Measurements from ENCODE around the gene JPT1. TPM values are rescaled to one million over a fixed set of nuclear protein-coding genes. Genes with fewer than 3 reads are reported as not detected.
"Not testable (repeated sequence)": the region's sequence is repeated elsewhere in the genome, so short reads cannot be mapped to it uniquely, and the experiment has no call there.

Gene JPT1
- total RNA-seq, 1 donor from 2014 or later, result 48.1 TPM

DNA sequence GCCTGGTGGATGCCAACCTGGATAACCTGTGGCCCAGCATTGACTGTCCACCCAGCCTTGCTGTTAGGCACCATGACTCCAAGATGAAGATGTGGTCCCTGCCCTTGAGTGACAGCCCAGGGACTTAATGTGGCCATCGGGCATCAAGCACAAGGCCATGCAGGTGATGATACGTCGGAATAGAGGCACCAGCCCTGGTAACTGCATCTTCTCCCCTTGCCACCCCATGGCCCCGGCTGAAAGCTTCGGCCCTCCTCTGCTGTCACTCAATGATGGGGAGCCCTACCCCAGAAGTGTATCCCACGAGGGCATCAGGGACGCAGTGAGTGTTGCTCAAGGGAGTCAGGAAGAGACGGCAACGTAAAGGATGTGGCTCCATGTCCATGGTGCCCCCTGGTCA, 24.7 kb downstream of the JPT1 start:
- Histone ChIP-seq H3K4me1 (peaks cover 33% of the 10 kb centered on the region), H3K27ac (no peak overlapping the region), H3K27me3 (no peaks in the 10 kb centered on the region), H3K9me3 (no peaks in the 10 kb centered on the region), H3K36me3 (peaks cover 0 to 6% of the 10 kb centered on the region in 2 donors), H3K4me3 (no peak overlapping the region)
- intact Hi-C loops (cut with DNase I), result loop anchor here (10.0 kb wide), 1 partner anchor 55 kb away; no protein-coding TSS in a partner anchor
- no peak for DNase-seq (ENCODE audit: extremely low spot score in 2 of 2)
- TF ChIP-seq POLR2A (IDR thresholded peaks at IDR 0.05), result no peak
- TF ChIP-seq POLR2AphosphoS5 (IDR thresholded peaks at IDR 0.05; ENCODE audit: insufficient read depth in 1 of 2, low read depth in 1 of 2), result no peak
- TF ChIP-seq, protein P1, sequence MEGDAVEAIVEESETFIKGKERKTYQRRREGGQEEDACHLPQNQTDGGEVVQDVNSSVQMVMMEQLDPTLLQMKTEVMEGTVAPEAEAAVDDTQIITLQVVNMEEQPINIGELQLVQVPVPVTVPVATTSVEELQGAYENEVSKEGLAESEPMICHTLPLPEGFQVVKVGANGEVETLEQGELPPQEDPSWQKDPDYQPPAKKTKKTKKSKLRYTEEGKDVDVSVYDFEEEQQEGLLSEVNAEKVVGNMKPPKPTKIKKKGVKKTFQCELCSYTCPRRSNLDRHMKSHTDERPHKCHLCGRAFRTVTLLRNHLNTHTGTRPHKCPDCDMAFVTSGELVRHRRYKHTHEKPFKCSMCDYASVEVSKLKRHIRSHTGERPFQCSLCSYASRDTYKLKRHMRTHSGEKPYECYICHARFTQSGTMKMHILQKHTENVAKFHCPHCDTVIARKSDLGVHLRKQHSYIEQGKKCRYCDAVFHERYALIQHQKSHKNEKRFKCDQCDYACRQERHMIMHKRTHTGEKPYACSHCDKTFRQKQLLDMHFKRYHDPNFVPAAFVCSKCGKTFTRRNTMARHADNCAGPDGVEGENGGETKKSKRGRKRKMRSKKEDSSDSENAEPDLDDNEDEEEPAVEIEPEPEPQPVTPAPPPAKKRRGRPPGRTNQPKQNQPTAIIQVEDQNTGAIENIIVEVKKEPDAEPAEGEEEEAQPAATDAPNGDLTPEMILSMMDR (IDR thresholded peaks at IDR 0.05), result no peak

DNA sequence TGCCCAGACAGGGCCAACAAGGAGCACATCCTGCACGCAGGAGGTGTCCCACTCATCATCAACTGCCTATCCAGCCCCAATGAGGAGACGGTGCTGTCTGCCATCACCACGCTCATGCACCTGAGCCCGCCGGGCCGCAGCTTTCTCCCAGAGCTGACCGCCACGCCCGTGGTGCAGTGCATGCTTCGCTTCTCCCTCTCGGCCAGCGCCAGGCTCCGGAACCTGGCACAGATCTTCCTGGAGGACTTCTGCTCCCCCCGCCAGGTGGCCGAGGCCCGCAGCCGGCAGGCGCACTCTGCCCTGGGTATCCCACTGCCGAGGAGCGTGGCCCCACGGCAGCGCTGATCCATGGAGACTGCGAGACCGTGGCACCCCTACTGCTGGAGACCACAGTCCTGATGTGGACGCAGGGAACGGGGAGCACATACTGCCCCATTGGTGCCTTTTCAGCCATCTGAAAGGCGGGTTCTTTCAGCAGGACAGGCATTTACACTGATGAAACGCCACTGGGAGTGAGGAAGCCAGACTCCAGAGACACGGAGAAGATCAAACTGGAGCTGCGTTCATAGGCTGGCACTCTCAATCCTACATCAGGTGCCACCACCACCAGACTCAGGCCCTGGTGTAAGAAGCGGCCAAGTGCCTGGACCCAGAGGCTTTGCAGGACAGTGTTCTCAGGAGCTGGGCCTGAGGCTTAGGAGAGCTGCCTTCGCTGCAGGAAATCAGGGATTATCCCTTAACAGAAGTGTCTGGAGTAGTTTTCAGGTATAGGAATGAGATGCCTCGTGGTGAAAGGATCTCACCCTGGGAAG, 25.4 kb downstream of the JPT1 start:
- no peaks in the 10 kb centered on the region for H3K27me3 ChIP-seq
- no peak overlapping the region for H3K4me3 ChIP-seq
- peaks cover 0 to 6% of the 10 kb centered on the region in 2 donors for H3K36me3 ChIP-seq
- H3K9me3 ChIP-seq, result no peaks in the 10 kb centered on the region
- TF ChIP-seq POLR2AphosphoS5 (IDR thresholded peaks at IDR 0.05; ENCODE audit: insufficient read depth in 1 of 2, low read depth in 1 of 2) (no peak), POLR2A (IDR thresholded peaks at IDR 0.05) (no peak)
- TF ChIP-seq, protein P1 (IDR thresholded peaks at IDR 0.05), result no peak
- intact Hi-C loops (cut with DNase I), result loop anchor here (10.0 kb wide), 1 partner anchor 54 kb away; no protein-coding TSS in a partner anchor
- peaks cover 37% of the 10 kb centered on the region for H3K4me1 ChIP-seq
- no peak overlapping the region for H3K27ac ChIP-seq
- no peak for DNase-seq (ENCODE audit: extremely low spot score in 2 of 2)

DNA sequence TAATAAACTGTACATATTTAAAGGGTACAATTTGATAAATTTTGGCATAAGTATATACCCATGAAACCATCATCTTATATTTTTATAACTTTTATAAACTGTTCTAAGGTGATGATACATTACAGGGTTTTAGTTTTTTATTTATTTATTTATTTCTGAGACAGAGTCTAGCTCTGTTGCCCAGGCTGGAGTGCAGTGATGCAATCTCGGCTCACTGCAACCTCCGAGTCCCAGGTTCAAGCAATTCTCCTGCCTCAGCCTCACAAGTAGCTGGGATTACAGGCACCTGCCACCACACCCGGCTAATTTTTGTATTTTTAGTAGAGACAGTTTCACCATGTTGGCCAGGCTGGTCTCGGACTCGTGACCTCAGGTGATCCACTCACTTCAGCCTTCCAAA, 26.4 kb downstream of the JPT1 start:
- H3K9me3 ChIP-seq; H3K36me3 ChIP-seq; H3K27me3 ChIP-seq; H3K4me3 ChIP-seq; H3K27ac ChIP-seq; DNase-seq (ENCODE audit: extremely low spot score in 2 of 2): not testable (repeated sequence)
- intact Hi-C loops (cut with DNase I), result loop anchor here (10.0 kb wide), 1 partner anchor 53 kb away; no protein-coding TSS in a partner anchor
- peaks cover 39% of the 10 kb centered on the region for H3K4me1 ChIP-seq

DNA sequence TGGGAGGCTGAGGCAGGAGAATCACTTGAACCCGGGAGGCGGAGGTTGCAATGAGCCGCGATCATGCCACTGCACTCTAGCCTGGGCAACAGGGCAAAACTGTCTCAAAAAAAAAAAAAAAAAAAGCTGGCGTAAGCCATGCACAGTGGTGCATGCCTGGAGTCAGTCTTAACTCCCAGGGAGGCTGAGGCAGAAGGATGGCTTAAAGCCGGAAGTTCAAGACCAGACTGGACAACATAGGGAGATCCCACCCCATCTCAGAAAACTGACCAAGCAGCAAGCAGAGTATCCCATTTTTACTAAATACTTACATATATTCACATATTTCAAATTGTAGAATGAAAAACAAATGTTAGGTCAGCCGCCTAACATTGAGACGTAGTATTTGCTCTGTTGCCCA, 27.4 kb downstream of the JPT1 start:
- TF ChIP-seq, protein P1 (IDR thresholded peaks at IDR 0.05), result no peak
- TF ChIP-seq POLR2A (IDR thresholded peaks at IDR 0.05) (no peak), POLR2AphosphoS5 (IDR thresholded peaks at IDR 0.05; ENCODE audit: insufficient read depth in 1 of 2, low read depth in 1 of 2) (no peak)
- no peaks in the 10 kb centered on the region for H3K27me3 ChIP-seq
- intact Hi-C loops (cut with DNase I), result loop anchor here (10.0 kb wide), 1 partner anchor 52 kb away; no protein-coding TSS in a partner anchor

DNA sequence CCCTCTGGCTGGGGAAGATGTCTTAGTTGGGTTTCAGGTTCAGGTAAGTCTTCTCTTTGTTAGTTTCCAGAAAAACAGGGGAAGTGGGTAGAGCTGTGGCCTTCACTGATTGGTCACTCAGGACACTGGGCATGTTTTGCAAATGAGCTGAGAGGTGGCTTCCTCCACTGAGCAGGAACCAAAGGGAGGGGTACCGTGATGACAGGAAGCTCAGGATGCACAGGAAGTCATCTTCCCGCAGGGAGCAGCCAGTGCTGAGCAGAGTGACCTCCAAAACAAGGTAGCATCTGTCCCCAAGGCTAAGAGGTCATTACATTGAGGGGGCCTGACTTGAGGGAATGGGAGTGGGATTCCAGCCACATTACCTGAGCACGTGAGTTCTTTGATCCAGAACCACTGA, 28.3 kb downstream of the JPT1 start:
- no peak for TF ChIP-seq POLR2A (IDR thresholded peaks at IDR 0.05)
- TF ChIP-seq, protein P1 (IDR thresholded peaks at IDR 0.05), result no peak
- no peak for TF ChIP-seq POLR2AphosphoS5 (IDR thresholded peaks at IDR 0.05; ENCODE audit: insufficient read depth in 1 of 2, low read depth in 1 of 2)
- intact Hi-C loops (cut with DNase I), result loop anchor here (10.0 kb wide), 1 partner anchor 51 kb away; no protein-coding TSS in a partner anchor
- no peak overlapping the region for H3K27ac ChIP-seq
- H3K9me3 ChIP-seq, result no peaks in the 10 kb centered on the region
- H3K27me3 ChIP-seq, result no peaks in the 10 kb centered on the region
- H3K4me3 ChIP-seq, result no peak overlapping the region
- no peak for DNase-seq (ENCODE audit: extremely low spot score in 2 of 2)
- peaks cover 0 to 6% of the 10 kb centered on the region in 2 donors for H3K36me3 ChIP-seq
- H3K4me1 ChIP-seq, result peaks cover 39% of the 10 kb centered on the region

More for the DNA sequence above, 27.4 kb downstream of the JPT1 start:
- no peaks in the 10 kb centered on the region for H3K9me3 ChIP-seq
- no peak overlapping the region for H3K4me3 ChIP-seq
- H3K36me3 ChIP-seq, result peaks cover 0 to 6% of the 10 kb centered on the region in 2 donors
- no peak overlapping the region for H3K27ac ChIP-seq
- no peak for DNase-seq (ENCODE audit: extremely low spot score in 2 of 2)
- H3K4me1 ChIP-seq, result peaks cover 39% of the 10 kb centered on the region

Data from vagina (tissue), 2 donors.